HG02885 (cell line): ENCODE measurements around the gene FGF2.
"Not testable (repeated sequence)": the region's sequence is repeated elsewhere in the genome, so short reads cannot be mapped to it uniquely, and the experiment has no call there.

Source experiments
- ATAC-seq: cut with Tn5 transposase; IDR thresholded peaks from one replicate; pipeline ENCODE4 v1.9.1; 2021; ENCODE audit warnings: mild to moderate bottlenecking; ENCODE audit not compliant: unreplicated experiment, poor library complexity

Gene FGF2

DNA sequence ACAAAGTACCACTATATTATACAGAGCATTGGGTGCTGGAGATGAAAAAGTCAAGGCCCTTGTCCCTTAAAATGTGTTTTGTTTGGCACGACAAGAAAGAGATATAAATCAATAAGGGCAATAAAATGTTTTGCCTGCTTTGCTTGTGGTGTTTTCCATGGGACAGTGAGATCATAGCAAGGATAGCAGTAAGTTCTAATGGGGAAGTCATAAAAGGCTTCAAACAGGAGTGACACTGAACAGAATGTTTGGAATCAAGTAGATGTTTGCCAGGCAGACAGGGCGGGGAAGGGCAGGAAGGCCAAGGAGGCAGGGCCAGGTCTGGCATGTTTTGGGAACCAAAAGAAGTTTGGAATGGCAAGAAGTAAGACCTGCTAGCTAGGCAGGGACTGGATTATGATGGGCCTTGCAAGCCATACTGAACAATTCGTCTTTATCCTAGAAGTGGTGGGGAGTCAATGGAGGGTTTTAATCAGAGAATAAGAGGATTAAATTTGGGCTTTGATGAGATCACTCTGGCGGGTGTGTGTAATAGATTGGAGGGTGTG lies 16.4 kb downstream of the FGF2 start:
- no peak for ATAC-seq

DNA sequence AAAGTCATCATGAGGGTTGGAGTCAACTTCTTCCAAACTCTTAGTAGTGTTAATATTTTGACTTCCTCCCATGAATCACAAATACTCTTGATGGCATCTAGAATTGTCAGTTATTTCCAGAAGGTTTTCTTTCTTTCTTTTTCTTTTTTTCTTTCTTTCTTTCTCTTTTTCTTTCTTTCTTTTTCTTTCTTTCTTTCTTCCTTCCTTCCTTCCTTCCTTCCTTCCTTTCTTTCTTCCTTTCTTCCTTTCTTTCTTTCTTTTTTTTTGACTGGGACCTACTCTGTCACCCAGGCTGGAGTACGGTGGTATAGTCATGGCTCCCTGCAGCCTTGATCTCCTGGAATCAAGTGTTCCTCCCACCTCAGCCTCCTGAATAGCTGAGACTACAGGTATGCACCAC lies 17.8 kb downstream of the FGF2 start:
- not testable (repeated sequence) for ATAC-seq

DNA sequence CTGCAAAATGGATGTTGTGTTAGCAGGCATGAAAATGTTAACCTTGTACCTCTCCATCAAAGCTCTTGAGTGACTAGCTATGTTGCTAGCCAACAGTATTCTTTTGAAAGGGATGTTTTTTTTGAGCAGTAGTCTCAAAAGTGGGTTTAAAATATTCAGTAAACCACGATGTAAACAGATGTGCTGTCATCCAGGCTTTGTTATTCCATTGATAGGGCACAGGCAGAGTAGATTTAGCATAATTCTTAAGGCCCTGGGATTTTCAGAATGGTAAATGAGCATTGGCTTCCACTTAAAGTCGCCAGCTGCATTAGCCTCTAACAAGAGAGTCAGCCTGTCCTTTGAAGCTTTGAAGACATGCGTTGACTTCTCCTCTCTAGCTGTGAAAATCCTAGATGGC lies 18.4 kb downstream of the FGF2 start:
- ATAC-seq, result no peak

DNA sequence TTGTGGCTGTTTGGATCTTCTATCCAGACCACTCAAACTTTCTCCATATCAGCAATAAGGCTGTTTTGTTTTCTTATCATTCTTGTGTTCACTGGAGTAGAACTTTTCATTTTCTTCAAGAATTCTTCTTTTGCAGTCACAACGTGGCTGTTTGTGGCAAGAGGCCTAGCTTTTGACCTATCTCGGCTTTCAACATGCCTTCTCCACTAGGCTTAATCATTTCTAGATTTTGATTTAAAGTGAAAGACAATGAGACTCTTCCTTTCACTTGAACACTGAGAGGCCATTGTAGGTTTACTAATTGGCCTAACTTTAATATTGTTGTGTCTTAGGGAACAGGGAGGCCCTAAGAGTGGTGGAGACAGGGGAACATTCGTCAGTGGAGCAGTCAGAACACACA lies 19.1 kb downstream of the FGF2 start:
- no peak for ATAC-seq

DNA sequence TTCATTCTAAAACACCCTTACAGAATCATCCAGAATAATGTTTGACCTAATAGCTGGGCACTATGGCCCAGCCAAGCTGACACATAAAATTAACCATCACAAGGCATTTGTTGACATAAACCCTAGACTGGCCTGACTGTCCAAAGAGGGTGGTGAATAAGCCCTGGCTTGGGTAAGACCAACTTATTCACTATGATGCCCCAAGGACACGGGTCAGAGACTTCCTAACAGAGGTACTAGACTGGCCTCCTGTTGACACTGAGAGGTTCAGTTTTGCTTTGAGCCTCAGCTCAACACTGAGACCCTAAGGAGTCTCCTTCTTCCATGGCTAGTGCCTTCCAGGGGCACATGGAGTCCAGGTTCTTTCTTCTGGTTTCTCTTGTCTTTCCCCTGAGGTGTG lies 21.3 kb downstream of the FGF2 start:
- ATAC-seq, result no peak

DNA sequence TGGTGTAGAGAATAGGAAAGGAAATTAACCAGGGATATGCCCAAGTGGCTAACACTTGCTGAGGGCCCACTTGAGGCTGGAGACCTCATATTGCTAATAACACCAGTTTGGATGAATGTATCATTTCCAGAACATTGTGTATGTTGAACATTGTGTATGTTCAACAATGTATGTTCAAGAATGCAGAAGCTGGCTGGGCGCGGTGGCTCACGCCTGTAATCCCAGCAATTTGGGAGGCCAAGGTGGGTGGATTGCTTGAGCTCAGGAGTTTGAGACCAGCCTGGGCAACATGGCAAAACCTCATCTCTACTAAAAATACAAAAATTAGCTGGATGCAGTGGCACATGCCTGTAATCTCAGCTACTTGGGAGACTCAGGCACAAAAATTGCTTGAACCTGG lies 23.2 kb downstream of the FGF2 start:
- ATAC-seq, result not testable (repeated sequence)

DNA sequence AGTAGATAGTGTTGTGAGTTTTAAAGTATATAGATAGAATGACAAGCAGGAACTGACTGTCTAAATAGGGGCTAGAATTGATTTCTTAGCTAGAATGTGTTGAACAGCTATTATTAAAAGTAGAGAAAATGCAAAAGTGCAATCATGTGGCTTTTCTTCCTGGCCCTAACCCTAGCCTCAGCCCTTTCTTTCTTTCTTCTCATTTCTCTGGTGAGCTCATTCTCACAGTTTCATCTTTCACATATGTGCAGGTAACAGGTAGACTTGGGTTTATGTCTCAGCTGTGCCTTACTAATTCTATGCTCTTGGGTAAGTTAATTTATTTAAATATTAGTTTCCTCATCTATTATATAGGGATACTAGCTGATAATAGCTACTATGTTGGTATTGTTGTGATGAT lies 24.9 kb downstream of the FGF2 start:
- no peak for ATAC-seq

DNA sequence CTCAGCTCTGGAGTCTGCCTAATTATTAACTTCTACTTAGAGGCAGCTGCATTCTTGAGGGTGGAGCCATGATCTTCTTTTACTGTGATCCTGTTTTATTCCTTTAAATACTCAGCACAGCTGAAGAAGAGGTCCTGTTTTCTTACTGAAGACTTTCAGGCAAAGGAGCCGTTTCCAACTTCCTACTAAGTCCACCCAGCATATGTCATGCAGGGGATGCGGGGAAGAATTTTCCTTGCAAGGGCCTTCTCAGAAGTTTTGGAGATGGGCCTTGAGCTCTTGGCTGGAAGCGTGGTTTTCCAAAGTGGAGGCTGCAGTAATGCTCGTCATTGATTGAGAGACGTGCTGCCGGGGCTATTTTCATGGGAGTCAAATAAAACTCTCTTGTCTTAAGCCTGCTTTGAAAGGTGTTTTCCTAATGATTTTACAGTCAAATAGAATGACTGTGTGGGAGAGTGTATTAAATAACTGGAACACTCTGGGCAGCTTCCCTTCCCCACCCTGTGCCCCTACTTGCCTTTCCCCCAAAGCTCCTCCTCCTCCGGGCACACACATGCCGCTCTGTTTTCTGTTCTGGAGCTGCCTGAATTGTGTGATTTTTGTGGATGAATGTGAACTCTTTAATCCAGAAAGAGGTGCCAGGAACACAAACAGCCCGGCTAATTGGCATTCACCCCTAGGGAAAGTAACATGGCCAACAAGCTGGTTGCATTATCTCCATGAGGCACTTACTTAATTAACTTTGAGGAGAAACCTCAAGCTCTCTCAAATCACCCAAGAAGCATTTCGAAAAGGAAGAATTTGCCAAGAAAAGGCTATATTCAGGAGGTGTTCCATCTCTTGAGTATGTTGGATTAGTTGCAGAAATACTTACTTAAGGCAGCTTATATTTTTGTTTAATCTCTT lies 28.1 kb downstream of the FGF2 start:
- no peak for ATAC-seq

DNA sequence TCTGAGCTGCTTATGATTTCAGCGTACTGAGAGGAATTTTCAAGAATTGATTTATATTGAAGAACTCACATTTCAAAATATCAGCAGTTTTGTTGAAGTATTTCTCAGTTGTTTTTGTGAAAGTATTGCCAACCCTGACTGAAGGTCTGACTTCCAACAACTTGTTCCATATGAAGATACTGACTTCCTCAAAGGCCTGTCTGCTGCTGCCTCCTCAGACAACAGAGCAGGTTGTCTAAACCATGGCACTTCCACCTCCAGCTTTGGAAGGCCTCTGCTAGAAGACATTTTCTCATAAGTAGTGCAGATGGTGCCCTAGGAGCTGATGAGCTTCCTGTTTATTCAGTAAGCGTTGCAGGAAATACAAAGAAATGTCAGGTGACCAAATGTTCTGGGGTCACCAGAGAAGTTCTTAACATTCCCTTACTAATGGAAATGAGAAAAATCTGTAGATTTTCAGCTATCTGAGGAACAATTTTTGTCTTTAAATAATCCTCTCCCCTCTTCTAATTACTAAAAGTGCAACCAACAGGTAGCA lies 28.8 kb downstream of the FGF2 start:
- no peak for ATAC-seq

DNA sequence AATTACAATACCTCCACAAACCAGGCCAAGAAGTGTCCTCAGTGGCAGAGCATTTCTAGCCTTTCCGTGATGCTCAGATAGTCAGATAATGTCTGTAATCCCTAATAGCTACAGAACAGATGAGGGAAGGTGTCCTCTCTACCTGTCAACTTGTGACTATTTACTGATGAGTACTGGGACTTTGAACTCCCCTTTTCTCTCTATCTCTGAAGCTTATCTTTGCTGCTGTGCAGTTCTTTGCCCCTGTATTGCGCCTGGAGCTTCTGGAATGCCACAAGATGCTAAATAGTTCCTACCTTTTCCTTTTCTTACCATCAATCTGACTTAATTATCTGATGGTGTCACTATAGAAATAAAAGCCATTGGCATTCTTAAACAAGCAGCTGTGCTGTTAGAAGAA lies 30.5 kb downstream of the FGF2 start:
- no peak for ATAC-seq

DNA sequence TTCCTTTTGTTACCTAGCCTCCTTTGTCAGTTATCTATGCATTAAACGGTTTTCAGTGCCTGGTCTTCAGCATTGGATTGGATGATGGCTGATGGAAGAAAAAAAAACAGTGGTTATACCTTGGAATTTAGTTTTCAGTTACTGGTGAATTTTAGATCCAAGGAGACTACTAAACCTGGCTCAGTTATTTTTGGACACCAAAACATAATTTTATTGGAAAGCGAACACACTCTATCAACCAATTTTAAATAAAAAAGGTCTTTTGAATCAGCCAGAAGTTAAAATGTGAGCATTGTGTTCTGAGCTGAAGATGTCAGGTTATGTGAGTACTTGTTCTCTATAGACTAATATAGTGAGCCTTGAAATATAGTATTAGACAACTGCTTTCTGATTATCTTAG lies 32.1 kb downstream of the FGF2 start:
- no peak for ATAC-seq

DNA sequence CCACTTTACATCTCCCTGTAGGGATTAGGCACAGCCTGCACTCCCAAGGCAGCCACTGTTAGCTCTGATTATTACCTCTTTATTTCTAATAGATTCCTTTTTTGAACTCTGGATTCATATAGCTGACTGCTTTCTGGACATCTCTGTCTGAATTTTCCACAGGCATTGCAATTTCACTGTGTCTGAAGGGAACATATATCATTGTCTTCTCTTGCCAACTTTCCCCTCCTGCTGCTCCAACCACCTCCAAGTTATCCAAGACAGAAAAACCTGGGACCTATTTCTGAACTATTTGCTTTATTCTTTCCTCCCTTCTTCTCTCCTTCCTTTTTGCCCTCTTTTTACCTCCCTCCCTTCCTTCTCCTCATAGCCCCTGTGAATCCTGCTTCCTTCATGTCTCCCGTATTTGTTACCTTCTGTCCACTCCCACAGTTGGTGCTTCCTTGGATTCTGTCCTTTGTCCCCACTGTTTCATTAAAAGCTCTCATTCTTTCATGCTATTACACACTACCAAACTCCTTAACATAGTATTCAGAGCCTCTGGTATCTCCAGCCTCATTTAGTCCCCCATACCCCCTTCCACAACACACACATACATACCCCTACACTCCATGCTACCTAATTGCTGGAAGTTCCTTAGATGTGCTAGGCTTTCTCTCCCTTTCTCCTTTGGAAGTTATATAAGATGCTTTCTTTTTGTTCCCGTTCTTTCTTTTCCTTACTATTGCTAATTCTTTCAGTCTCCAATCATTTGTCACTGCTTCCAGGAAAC lies 34.7 kb downstream of the FGF2 start:
- no peak for ATAC-seq

DNA sequence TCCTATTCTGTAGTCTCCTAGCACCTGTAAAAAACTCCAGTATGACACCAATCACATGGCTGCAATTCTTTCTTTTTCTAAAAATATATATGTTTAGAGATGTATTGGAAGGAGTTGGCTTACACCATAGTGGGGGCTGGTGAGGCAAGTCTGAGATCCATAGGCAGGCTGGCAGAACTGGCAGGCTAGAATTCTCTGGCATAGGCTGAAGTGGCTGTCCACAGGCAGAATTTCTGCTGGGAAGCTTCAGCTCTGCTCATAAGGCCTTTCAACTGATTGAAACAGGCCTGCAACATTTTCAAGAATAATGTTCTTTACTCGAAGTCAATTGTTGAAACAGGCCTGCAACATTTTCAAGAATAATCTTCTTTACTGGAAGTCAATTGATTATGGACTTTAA lies 37.0 kb downstream of the FGF2 start:
- no peak for ATAC-seq

DNA sequence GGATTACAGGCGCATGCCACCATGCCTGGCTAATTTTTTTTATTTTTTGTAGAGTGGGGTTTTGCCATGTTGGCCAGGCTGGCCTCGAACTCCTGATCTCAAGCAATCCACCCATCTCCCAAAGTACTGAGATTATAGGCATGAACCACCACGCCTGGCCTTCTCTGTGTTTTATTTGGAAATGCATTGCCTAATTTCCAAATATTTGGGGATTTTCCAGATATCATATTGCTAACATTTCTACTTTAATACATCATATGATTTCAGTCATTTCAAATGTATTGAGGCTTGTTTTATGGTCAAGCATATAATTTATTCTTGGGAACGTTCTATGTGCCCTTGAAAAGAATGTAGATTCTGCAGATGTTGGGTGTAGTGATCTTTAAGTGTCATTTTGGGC lies 38.8 kb downstream of the FGF2 start:
- ATAC-seq, result no peak

DNA sequence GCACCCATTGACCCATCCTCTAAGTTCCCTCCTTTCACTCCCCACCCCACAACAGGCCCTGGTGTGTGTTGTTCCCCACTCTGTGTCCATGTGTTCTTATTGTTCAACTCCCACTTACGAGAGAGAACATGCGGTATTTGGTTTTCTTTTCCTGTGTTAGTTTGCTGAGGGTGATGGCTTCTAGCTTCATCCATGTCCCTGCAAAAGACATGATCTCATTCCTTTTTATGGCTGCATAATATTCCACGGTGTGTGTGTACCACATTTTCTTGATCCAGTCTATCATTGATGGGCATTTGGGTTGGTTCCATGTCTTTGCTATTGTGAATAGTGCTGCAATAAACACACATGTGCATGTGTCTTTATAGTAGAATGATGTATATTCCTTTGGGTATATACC lies 41.6 kb downstream of the FGF2 start:
- not testable (repeated sequence) for ATAC-seq

DNA sequence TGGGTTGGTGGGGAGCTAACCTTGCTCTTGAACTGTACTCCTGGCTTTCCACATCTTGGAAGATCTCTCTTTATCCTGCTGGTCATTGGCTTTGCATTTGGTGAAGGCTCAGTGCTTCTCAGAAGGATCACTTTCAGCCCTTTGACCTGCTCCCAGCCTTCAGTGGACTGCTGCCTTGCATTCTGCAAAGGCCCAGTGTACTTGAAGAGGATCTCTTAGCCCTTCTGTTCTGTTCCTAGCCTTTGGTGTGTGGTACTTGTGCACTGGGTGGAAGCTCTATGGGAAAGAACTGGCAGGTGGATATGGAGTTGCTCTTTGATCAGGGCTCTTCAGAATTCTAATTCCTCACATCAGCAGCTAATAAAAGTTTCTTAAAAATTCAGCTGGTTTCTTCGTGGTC lies 46.5 kb downstream of the FGF2 start:
- ATAC-seq, result no peak

DNA sequence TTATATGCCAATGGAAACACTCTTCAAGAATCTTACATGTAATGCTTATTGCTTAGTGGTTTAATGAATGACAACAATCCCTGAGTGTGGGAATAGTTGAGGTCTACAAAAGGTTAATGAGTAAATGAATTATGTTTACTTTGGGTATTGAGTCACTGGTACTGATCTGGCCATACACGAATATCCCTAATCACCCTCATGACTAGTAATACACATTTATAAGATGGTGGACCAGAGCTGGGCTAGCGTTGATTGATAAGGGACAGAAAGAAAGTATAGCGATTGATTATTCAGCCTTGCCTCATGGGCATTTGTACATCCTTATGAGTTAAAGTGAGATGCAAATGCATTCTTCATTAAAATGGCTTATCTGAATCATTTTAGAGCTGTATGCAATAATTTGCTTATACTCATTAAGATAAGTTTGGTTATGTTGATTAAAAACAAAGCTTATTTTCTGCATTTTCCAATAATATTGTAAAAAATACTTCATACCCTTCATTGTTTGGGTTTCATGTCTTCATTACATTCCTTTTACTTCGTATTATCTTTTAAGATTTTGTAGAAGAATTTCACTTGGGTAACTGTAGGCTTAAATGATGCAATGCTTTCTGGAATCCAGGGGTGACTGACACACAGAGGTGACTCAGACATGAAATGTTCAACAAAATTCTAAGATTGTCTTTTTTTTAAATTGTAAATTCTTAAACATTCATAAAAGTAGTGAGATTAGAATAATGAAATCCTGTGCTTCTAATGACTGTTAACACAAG lies 47.4 kb downstream of the FGF2 start:
- no peak for ATAC-seq

DNA sequence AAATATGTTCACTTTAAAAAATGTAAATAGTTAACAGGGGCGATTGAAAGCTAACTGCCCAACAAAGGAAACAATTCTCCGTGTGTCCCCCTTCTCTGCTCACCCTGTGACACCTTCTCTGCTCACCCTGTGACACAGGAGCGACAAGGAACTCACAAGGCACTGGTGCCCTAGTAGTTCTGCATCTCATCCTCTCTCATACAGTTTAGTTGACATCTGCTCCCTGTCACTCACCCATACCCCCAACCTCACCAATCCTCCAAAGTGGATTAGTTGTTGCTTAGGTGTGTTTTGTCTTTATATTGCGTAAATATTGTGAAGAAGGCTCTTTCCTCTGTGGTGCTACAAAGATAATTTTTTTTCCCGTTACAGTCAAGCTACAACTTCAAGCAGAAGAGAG lies 49.3 kb downstream of the FGF2 start:
- no peak for ATAC-seq

DNA sequence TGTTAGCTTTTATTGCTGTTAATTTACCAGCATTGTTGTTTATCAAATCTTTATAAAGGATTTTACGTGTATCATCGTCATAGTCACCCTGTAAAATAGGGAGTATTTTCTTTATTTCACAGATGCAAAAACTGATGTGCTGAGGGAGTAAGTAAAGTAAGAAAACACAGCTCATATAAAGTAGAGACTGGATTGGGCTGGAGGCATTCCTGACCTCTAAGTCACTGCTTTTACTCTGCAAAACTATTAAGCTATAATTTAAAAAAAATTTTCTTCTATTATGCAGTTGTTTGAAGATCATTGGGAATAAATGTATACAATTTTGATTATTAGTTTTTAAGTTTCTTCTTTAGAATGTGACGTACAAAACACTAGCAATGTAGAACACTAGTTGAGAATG lies 49.8 kb downstream of the FGF2 start:
- ATAC-seq, result no peak

DNA sequence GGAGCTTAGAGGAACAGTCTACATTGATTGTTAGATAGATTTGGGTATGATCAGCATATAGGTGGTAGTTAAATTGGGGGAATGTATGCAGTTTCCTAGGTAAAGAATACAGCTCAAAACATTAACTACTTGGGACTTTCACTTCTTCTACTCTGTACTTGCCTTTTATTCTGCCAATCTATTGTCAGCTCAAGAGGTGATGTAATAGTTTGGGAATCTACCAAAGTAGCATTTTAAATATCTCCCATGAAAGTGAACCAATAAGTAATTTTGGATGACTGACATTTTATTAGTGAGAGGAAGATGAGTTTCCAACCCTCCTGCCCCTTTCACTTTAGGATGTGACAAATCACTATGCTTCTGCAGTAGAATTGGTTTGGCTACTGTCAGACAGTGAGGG lies 52.4 kb downstream of the FGF2 start:
- no peak for ATAC-seq
